ENCODE results near the gene RRP15.
A peak's percentile ranks its signal among the peaks of the same experiment; 100 is the strongest.

The RRP15 gene

GRCh38 chr1:218257971-218258370 lies 27.1 kb upstream of the RRP15 start:
- TF ChIP-seq, protein P1, sequence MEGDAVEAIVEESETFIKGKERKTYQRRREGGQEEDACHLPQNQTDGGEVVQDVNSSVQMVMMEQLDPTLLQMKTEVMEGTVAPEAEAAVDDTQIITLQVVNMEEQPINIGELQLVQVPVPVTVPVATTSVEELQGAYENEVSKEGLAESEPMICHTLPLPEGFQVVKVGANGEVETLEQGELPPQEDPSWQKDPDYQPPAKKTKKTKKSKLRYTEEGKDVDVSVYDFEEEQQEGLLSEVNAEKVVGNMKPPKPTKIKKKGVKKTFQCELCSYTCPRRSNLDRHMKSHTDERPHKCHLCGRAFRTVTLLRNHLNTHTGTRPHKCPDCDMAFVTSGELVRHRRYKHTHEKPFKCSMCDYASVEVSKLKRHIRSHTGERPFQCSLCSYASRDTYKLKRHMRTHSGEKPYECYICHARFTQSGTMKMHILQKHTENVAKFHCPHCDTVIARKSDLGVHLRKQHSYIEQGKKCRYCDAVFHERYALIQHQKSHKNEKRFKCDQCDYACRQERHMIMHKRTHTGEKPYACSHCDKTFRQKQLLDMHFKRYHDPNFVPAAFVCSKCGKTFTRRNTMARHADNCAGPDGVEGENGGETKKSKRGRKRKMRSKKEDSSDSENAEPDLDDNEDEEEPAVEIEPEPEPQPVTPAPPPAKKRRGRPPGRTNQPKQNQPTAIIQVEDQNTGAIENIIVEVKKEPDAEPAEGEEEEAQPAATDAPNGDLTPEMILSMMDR (conservative IDR thresholded peaks at IDR 0.05; ENCODE audit: low read depth, low read length): no peak
- Histone ChIP-seq H3K4me1 (ENCODE audit: low read depth, poor library complexity, severe bottlenecking) (no peaks in the 10 kb centered on the region), H2AFZ (ENCODE audit: low read depth) (no peak overlapping the region), H3K79me2 (ENCODE audit: insufficient read depth, low read depth) (no peaks in the 10 kb centered on the region), H3K9ac (no peak overlapping the region), H3K27me3 (ENCODE audit: insufficient read depth, low read depth) (no peaks in the 10 kb centered on the region), H3K4me2 (no peak overlapping the region), H3K4me3 (IDR thresholded peaks at IDR 0.05; ENCODE audit: insufficient read depth, low read depth, low read length) (no peak overlapping the region), H3K27ac (no peak overlapping the region), H3K36me3 (ENCODE audit: insufficient read depth) (no peaks in the 10 kb centered on the region), H4K20me1 (ENCODE audit: insufficient read depth) (no peaks in the 10 kb centered on the region)

DNA sequence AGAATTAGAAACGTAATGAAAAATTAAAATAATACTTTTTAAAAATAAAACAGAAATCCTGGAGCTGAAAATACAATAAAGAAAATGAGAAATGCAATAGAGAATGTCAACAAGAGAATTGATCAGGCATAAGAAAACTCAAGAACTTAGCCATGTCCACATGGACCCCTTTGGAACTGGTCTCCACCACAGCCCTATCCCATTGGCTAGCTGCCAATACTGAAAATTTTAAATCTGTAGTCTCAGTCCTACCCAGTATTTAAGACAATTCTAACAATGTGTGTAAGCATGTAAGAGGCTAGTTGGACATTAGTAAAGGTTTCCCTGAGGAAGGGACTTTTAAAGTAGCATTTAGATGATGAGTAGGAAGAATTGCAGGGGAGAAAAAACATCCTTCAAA lies 25.8 kb upstream of the RRP15 start:
- TF ChIP-seq, protein P1 (conservative IDR thresholded peaks at IDR 0.05; ENCODE audit: low read depth, low read length): no peak
- H3K4me1 ChIP-seq (ENCODE audit: low read depth, poor library complexity, severe bottlenecking): no peaks in the 10 kb centered on the region
- no peaks in the 10 kb centered on the region for H3K36me3 ChIP-seq (ENCODE audit: insufficient read depth)
- H3K27ac ChIP-seq: no peak overlapping the region
- no peak overlapping the region for H3K4me3 ChIP-seq (IDR thresholded peaks at IDR 0.05; ENCODE audit: insufficient read depth, low read depth, low read length)
- H3K9ac ChIP-seq: no peak overlapping the region
- H2AFZ ChIP-seq (ENCODE audit: low read depth): 0 out of 2 replicates have a peak overlapping the region, but pooled peaks have one; percentile 6
- no peak overlapping the region for H3K4me2 ChIP-seq
- H3K79me2 ChIP-seq (ENCODE audit: insufficient read depth, low read depth): no peaks in the 10 kb centered on the region
- no peaks in the 10 kb centered on the region for H4K20me1 ChIP-seq (ENCODE audit: insufficient read depth)
- H3K27me3 ChIP-seq (ENCODE audit: insufficient read depth, low read depth): no peaks in the 10 kb centered on the region

- no peaks in the 10 kb centered on the region for H3K4me1 ChIP-seq (ENCODE audit: low read depth, poor library complexity, severe bottlenecking)
- H3K4me3 ChIP-seq (IDR thresholded peaks at IDR 0.05; ENCODE audit: insufficient read depth, low read depth, low read length): no peak overlapping the region
- no peaks in the 10 kb centered on the region for H3K79me2 ChIP-seq (ENCODE audit: insufficient read depth, low read depth)
- no peaks in the 10 kb centered on the region for H4K20me1 ChIP-seq (ENCODE audit: insufficient read depth)
- no peak overlapping the region for H3K9ac ChIP-seq
- 0 out of 2 replicates have a peak overlapping the region, but pooled peaks have one; percentile 6 for H2AFZ ChIP-seq (ENCODE audit: low read depth)
- H3K36me3 ChIP-seq (ENCODE audit: insufficient read depth): no peaks in the 10 kb centered on the region
- TF ChIP-seq, protein P1 (conservative IDR thresholded peaks at IDR 0.05; ENCODE audit: low read depth, low read length): peak; percentile 82
- no peak overlapping the region for H3K27ac ChIP-seq
- H3K27me3 ChIP-seq (ENCODE audit: insufficient read depth, low read depth): no peaks in the 10 kb centered on the region
- no peak overlapping the region for H3K4me2 ChIP-seq
Measured at GRCh38 chr1:218259800-218260199, 25.3 kb upstream of the RRP15 start.

- no peaks in the 10 kb centered on the region for H3K36me3 ChIP-seq (ENCODE audit: insufficient read depth)
- no peaks in the 10 kb centered on the region for H4K20me1 ChIP-seq (ENCODE audit: insufficient read depth)
- no peaks in the 10 kb centered on the region for H3K79me2 ChIP-seq (ENCODE audit: insufficient read depth, low read depth)
- H3K9ac ChIP-seq: no peak overlapping the region
- H3K4me1 ChIP-seq (ENCODE audit: low read depth, poor library complexity, severe bottlenecking): no peaks in the 10 kb centered on the region
- H2AFZ ChIP-seq (ENCODE audit: low read depth): no peak overlapping the region
- H3K4me2 ChIP-seq: no peak overlapping the region
- H3K27ac ChIP-seq: no peak overlapping the region
- no peaks in the 10 kb centered on the region for H3K27me3 ChIP-seq (ENCODE audit: insufficient read depth, low read depth)
- TF ChIP-seq, protein P1 (conservative IDR thresholded peaks at IDR 0.05; ENCODE audit: low read depth, low read length): no peak
- no peak overlapping the region for H3K4me3 ChIP-seq (IDR thresholded peaks at IDR 0.05; ENCODE audit: insufficient read depth, low read depth, low read length)
Measured at GRCh38 chr1:218262259-218262658, 22.8 kb upstream of the RRP15 start.
